ENCODE data around the gene HYDIN. TPM values are rescaled to one million over a fixed set of nuclear protein-coding genes. Genes with fewer than 3 reads are reported as not detected.
"Not testable (repeated sequence)": the region's sequence is repeated elsewhere in the genome, so short reads cannot be mapped to it uniquely, and the experiment has no call there.

The HYDIN gene
- total and polyA plus RNA-seq, 8 donors, result 2.1 to 6.6 (median 3.9) TPM

DNA sequence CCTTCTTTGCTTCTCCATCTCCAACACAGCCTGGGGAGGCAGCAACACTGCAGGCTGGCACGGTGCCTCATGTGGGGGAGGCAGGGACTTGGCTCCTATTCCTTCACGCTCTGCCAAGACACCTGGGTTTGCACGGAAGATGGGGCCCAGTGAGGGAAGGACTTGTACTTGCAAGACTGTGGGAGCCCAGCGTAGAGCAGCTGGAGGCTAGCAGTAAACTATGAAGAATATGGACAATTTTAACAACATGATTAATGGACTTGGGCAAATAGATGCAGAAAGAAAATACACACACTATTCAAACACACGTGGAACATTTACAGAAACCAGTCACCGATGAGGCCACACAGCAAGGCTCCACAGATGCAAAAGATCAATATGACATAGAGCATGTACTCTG is 308.4 kb downstream of the HYDIN start:
- H3K27me3 ChIP-seq; H3K4me1 ChIP-seq; H3K36me3 ChIP-seq; FAIRE-seq; H3K9me3 ChIP-seq; intact Hi-C loops (cut with DNase I); H3K27ac ChIP-seq; H3K4me3 ChIP-seq: not testable (repeated sequence)
- peak in 4 of 6 donors; percentile 19 to 63 (median 49) for DNase-seq
- 3 to 9% methylated on average over 5 to 6 of the region's 6 CpGs for WGBS, 2 donors
- peak; percentile 55 to 93 (median 77) for ATAC-seq

DNA sequence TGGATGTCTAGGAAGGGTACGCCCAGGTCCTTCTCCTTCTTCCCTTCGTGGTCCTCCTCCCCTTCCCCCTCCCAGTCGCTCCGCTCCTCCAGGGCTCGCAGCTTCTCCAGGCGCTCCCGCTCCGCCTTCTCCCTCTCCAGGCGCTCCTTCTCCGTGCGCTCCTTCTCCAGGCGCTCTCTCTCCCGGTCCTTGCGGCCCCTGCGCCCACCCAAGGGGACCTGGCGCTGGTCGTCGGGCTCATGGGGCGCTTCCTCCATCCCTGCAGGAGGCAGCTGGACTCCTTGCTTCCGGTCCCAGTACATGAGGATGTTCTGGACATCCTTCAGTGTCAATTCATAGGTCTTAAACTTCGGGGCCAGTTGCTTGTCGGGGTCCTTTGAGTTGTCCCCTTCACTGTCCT is 309.9 kb downstream of the HYDIN start:
- H3K9me3 ChIP-seq; DNase-seq; intact Hi-C loops (cut with DNase I); H3K4me3 ChIP-seq; ATAC-seq; H3K36me3 ChIP-seq; H3K4me1 ChIP-seq; H3K27ac ChIP-seq; FAIRE-seq; H3K27me3 ChIP-seq: not testable (repeated sequence)
- 85 to 94% methylated on average over 19 to 20 of the region's 22 CpGs for WGBS, 2 donors

DNA sequence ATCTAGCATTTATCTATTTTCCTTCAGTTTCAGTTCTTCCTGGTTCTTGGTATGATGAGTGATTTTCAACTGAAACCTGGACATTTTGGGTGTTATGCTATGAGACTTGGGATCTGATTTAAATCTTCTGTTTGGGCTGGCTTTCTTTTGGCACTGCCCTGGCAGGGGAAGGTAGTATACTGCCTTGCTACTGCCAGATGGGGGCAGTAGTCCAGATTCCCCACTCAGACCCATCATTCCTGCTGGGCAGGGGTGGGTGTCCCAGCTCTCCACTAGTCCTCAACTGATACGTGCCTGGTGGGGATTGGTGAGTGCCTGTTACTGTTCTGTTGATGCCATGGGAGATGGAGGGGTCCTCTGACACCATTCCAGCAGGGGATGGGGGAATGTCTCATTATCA is 342.3 kb downstream of the HYDIN start:
- WGBS, 2 donors, result no CpG with 5 or more reads among the region's 1 CpG

DNA sequence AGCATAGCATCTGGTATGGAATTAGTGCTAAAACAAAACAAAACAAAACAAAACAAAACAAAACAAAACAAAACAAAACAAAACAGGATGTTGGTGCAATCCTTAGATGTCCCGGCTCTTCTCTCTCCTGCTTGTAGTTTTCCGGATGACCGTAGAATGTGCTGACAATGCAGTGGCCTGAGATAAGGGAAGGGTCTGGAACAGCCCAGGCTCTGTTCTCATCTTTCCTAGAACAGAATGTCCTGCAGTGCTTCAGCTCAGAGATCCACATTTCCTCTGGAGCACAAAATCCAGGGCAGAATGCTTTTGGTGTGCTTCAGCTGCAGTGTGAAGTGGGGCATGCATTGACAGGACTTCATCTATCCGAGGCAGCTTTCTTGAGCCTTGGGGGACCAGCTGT is 345.9 kb downstream of the HYDIN start:
- H3K36me3 ChIP-seq; H3K4me1 ChIP-seq; H3K9me3 ChIP-seq; H3K27ac ChIP-seq; ATAC-seq; H3K27me3 ChIP-seq; DNase-seq; H3K4me3 ChIP-seq; intact Hi-C loops (cut with DNase I); FAIRE-seq: not testable (repeated sequence)
- 76 to 79% methylated on average over 2 to 4 of the region's 4 CpGs for WGBS, 2 donors

More for the DNA sequence above, 342.3 kb downstream of the HYDIN start:
- H3K4me1 ChIP-seq; DNase-seq; H3K4me3 ChIP-seq; H3K27ac ChIP-seq; H3K27me3 ChIP-seq; intact Hi-C loops (cut with DNase I); FAIRE-seq; ATAC-seq; H3K9me3 ChIP-seq; H3K36me3 ChIP-seq: not testable (repeated sequence)

DNA sequence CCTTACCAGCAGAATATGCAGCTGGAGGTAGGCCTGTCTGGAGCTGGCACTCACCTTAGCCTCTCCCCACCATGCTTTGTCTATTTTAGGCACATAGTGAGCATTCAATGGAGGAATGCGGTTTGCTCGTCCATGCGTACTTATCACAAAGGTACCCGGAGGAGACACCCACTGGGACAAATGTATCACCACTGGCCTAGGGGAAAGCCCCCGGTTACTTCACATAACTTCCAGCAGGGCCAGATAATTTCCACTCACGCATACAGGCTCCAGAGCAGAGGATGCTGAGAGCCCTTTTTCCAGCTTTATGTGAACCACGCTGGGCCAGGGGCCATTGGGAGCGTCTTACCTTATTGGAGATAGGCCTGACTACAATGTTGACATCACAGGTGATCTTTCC is 348.2 kb downstream of the HYDIN start:
- H3K27ac ChIP-seq; FAIRE-seq; H3K27me3 ChIP-seq; intact Hi-C loops (cut with DNase I); H3K4me3 ChIP-seq; H3K9me3 ChIP-seq; H3K4me1 ChIP-seq; DNase-seq; ATAC-seq; H3K36me3 ChIP-seq: not testable (repeated sequence)
- WGBS, 2 donors, result 78 to 87% methylated on average over 7 to 8 of the region's 8 CpGs

DNA sequence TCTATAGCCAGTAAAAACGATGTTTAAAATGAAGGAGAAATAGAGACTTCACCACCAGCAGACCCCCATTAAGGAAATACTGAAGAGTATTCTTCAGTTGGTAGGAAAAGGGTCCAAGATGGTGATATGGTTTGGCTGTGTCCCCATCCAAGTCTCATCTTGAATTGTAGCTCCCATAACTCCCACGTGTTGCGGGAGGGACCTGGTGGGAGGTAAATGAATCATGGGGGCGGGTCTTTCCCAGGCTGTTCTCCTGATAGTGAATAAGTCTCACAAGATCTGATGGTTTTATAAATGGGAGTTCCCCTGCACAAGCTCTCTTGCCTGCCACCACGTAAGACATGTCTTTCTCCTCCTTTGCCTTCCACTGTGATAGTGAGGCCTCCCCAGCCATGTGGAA is 352.6 kb downstream of the HYDIN start:
- intact Hi-C loops (cut with DNase I); FAIRE-seq: not testable (repeated sequence)
- WGBS, 2 donors, result 48 to 57% methylated on average over 3 of the region's 5 CpGs

DNA sequence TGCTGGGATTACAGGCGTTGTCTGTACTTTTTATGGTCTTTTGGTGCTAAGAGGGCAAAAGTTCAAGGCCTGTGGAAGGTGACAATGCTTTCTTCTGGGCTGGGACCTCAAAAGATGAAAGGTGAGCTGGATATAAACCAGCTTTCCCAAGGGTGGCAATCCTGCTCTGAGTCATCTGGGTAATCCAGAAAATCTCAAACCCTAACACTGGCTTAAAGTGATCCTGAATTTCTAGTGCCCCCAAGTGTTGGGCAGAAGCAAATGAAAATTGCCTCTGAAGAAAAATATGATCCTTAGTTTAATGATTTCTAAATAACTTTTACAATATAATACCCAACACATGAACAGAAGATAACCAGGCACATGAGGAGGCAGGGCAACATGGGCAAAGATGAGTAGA is 354.1 kb downstream of the HYDIN start:
- H3K27me3 ChIP-seq; H3K27ac ChIP-seq; ATAC-seq; H3K36me3 ChIP-seq; H3K4me3 ChIP-seq; intact Hi-C loops (cut with DNase I); DNase-seq; H3K9me3 ChIP-seq; H3K4me1 ChIP-seq; FAIRE-seq: not testable (repeated sequence)
- no CpG with 5 or more reads among the region's 1 CpG for WGBS, 2 donors

More for the DNA sequence above, 352.6 kb downstream of the HYDIN start:
- not testable (repeated sequence) for H3K4me3 ChIP-seq, H3K9me3 ChIP-seq, H3K27me3 ChIP-seq, ATAC-seq, H3K36me3 ChIP-seq, H3K4me1 ChIP-seq, DNase-seq, H3K27ac ChIP-seq

DNA sequence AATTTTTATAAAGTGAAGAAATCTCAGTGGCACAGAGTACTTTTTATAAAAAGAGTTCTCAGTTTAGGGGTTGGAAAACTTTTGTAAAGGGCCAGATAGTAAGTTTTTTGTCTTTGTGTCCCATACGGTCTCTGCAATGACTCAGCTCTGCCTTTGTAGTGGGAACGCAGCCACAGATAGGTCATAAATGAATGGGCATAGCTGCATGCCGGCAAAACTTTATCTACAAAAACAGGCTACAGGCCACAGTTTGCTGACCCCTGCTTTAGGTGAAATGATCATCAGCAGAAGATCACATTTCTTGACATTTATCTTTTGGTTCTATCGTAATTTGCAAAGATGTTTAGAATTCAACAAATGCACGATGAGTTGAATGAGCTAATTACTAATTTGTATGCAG is 365.8 kb downstream of the HYDIN start:
- H3K9me3 ChIP-seq; H3K27me3 ChIP-seq; FAIRE-seq; H3K4me1 ChIP-seq; intact Hi-C loops (cut with DNase I); ATAC-seq; DNase-seq; H3K4me3 ChIP-seq; H3K27ac ChIP-seq; H3K36me3 ChIP-seq: not testable (repeated sequence)
- 77 to 80% methylated on average over 5 of the region's 5 CpGs for WGBS, 2 donors

DNA sequence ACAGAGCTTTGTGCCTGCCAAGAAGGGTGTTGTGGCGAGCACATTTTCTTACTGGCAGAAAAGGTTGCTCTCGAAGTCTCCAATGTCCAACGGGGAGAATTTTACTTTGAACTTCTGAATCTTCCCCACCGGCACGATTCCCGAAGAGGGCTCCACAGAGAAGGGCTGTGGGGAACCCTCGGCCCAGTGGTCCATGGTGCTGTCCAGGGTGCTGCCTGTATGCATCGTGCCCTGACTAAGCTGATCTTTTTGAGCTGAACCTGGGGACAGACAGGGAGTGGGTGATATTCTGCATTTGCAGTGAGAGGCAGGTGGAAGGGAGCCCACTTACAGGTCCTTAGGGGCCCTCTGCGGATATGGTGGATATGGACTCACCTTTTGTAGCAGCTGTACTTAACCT is 368.5 kb downstream of the HYDIN start:
- H3K36me3 ChIP-seq; intact Hi-C loops (cut with DNase I); H3K4me1 ChIP-seq; H3K27me3 ChIP-seq; ATAC-seq; H3K4me3 ChIP-seq; FAIRE-seq; H3K27ac ChIP-seq; DNase-seq; H3K9me3 ChIP-seq: not testable (repeated sequence)
- 43 to 56% methylated on average over 7 to 8 of the region's 9 CpGs for WGBS, 2 donors

DNA sequence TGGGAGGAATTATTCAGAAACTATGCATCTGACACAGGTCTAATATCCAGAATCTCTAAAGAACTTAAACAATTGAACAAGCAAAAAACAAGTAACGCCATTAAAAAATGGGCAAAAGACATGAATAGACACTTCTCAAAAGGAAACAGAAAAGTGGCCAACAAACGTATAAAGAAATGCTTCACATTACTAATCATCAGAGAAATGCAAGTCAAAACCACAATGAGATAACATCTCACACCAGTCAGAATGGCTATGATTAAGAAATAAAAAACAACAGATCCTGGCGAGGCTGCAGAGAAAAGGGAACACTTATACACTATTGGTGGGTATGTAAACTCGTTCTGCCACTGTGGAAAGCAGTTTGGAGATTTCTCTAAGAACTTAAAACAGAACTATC is 379.2 kb downstream of the HYDIN start:
- 49 to 70% methylated on average over 4 of the region's 4 CpGs for WGBS, 2 donors
- H3K4me3 ChIP-seq; DNase-seq; FAIRE-seq; H3K27me3 ChIP-seq; intact Hi-C loops (cut with DNase I); ATAC-seq; H3K9me3 ChIP-seq; H3K27ac ChIP-seq; H3K36me3 ChIP-seq; H3K4me1 ChIP-seq: not testable (repeated sequence)

DNA sequence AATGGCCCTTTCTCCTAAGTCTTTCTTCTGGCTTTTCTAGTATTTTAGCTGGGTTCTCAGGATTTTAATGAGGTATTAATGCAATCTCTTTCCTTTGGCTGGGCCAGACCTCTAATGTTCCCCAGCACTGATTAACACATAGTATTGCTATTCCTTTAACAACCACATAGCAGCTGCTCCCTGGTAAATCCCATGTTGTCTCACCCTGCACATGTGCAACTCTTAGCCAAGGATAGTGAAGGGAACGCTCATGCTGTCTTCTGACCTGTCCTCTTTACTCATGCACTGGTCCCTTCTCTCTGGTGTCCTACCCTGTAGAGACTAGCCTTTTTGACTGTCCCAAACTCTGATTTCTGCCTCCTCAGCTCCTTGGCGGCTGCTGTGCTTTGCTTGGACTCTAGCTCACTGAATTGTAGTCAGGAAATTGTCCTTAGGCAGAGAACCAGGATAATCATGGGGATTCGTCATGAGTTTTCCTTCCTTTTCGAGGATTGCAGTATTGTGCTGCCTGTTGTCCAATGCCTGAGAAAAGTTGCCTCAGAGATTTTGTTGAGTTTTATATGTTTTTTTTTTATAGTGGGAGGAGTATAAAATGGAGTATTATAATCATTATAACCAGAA is 406.9 kb downstream of the HYDIN start:
- H3K4me1 ChIP-seq; H3K9me3 ChIP-seq; FAIRE-seq; intact Hi-C loops (cut with DNase I); H3K27ac ChIP-seq; DNase-seq; ATAC-seq; H3K36me3 ChIP-seq; H3K4me3 ChIP-seq; H3K27me3 ChIP-seq: not testable (repeated sequence)
- 68 to 85% methylated on average over 1 of the region's 4 CpGs for WGBS, 2 donors

DNA sequence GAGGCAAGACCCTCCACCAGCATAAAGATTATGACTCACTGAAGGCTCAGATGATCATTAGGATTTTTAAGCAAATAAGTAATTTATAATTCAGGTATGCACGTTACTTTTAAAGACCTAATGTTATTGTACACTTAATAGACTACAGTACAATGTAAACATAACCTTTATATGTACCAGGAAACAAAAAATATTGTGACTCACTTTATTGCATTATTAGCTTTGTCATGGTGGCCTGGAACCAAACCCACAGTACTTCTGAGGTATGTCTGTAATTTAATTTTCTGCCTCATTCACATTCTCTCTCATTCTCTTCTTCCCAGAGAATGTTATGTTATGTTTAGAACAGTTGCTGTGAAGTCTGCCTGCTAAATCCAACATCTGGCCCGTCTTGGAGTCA is 407.8 kb downstream of the HYDIN start:
- intact Hi-C loops (cut with DNase I); ATAC-seq; H3K27me3 ChIP-seq; H3K27ac ChIP-seq; DNase-seq; H3K36me3 ChIP-seq; H3K4me3 ChIP-seq; H3K9me3 ChIP-seq; FAIRE-seq; H3K4me1 ChIP-seq: not testable (repeated sequence)
- 11% methylated on average over 1 of the region's 2 CpGs; no CpG with 5 or more reads in 1 of the 2 donors for WGBS, 2 donors

DNA sequence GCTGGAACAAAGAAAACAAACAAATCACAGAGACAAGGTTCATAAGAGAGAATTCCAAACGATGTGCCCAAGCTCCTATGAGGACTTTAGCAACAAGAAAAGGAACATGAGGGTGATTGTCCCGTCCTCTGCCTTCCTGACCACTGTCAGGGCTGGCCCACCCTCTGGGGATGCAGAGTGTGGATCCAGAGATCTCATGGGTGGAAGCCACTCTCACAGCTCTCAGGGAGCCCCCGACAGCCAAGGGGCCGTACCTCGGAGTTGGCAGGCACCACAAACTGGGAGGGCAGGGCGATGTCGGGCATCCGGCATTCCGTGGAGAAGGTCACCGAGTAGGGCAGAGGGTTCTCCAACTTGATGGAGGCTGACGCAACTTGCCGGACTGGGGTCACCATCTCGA is 412.4 kb downstream of the HYDIN start:
- H3K4me1 ChIP-seq; DNase-seq; H3K4me3 ChIP-seq; intact Hi-C loops (cut with DNase I); H3K9me3 ChIP-seq; FAIRE-seq; H3K27me3 ChIP-seq; H3K27ac ChIP-seq; H3K36me3 ChIP-seq; ATAC-seq: not testable (repeated sequence)
- 71 to 72% methylated on average over 9 to 12 of the region's 13 CpGs for WGBS, 2 donors
